ENCODE data around the gene ZNF329. TPM values are rescaled to one million over a fixed set of nuclear protein-coding genes. Genes with fewer than 3 reads are reported as not detected.

Gene ZNF329
- 13.4 and 17.0 TPM in 2 replicates for total RNA-seq

DNA sequence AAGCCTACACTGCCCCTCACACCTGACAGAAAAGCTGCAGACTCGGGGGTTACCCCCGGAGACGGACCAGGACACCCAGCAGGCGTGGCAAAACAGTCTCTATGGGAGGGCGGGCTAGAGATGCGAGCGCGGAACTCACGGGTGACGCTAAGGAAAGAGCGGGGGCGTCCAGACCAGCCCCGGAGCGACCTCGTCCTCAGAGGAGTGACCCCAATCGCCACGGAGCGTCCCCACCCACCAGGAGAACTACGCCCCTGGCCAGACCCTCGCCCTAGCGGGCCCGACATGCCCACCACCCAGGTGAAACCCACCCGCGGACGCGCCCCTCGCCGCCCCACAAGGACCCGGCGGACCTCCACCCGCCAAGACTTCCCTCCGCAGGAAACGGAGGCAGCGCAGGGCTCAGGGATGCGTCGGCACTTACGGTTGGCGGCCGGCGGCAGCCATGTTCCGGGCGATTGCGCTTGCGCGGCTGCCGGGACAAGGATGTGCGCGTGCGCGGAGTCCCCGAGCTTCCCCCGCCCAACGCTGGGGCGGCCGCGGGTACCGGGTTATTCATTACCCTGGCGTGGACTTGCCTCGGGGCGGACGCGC is at the start of gene ZNF329:
ZNF329 (minus strand) TSS at position 462 of the 594 bp plus-strand sequence. CDS start 21,286 bp downstream, outside the sequence.

DNA sequence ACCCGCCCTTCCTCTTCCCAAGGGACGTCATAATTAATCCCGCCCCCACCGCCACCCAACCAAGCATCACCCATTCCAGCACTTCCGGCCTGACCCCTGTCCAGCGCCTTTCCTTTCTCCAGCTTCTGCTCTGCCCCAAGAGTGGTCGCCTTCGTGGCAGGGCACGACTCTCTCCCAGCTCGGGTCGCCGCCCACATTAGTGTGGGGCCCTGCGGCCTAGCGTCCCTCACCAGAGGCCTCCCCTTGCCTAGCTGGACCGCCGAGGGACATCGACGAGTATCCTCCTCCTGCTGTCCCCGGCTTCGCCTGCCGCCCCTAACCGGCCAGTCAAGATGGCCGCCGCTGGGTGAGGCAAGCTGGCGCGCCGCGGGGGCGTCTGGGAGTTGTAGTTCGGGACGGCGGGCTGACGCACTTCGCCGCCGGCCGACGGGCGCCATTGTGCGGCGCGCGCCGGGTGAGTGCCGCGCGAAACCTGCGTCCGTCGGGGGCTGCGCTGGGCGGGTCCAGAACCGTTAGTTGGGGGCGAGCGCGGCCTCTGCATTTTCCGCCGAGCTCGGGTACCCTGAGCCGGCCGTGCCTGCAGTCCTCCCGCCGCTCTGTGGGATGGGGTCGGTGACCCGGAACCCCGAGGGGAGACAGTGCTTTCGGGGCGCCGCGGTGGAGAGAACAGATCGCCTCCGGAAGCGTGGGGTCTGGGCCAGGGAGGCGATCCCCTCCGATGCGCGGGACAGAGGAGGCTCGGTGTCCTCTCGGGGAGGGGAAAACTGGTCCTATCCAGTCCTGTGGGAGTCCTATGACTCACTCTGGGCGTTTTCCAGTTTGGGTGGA is 32.6 kb upstream of the ZNF329 start, which contains the start of gene ZNF274:
ZNF274 (plus strand) TSS at position 73 of the 828 bp plus-strand sequence. CDS start 905 bp downstream, outside the sequence.

DNA sequence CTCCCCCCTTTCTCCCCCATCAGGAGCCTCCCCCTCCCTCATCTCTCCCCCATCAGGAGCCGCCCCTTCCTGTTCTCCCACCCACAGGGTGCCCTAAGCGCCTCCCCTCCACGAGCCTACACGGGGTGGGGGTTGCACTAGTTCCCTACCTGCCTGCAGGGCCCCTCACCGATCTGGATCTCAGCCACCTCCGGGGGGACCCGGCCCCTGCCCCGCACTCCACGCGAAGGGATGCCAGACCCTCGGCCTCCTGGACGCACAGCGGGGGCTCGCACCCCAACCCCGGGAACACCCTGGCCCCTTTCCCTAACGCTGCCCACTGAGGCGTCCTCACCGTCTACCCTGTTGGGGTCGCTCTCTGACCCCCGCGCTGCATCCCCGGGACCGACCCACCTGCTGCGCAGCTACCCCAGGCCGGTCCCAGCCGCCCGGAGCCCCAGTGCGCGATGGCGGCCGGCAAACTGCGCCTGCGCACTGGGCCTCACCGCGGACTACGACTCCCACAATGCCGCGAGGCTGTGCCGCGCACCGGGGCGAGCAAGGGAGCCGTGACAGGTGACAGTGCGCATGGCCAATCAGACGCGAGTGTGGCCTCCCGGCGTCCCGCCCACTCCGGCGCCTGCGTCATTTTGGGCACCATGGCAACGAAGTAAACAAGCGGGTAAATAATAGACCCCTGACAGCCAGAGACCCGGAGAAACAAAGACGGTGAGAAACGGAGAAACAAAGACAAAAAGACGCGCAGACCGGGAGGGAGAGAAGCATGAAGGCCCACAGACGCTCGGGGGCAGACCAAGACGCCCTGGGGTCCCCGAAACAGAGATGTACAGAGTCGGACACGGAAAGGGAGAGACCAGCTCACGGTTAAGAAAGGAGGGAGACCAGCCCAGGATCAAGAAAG is 52.6 kb downstream of the ZNF329 start, which contains the start of gene ZSCAN18:
ZSCAN18 (minus strand) TSS at position 451 of the 901 bp plus-strand sequence. CDS start 7,964 bp downstream, outside the sequence.

Other genes with a start within 250 kb of the ZNF329 start
- gene ZNF417, start 234.2 kb downstream of the ZNF329 start, total RNA-seq: 23.2 and 23.4 TPM in 2 replicates
- gene ZNF418, start 215.4 kb downstream of the ZNF329 start, total RNA-seq: 5.9 and 6.4 TPM in 2 replicates
- 3.3 and 3.6 TPM in 2 replicates for gene ZNF256, start 203.1 kb downstream of the ZNF329 start, total RNA-seq
- gene C19orf18, start 176.3 kb downstream of the ZNF329 start, total RNA-seq: not detected in 2 replicates
- gene ZNF606, start 148.0 kb downstream of the ZNF329 start, total RNA-seq: 14.3 and 14.9 TPM in 2 replicates
- not detected in 2 replicates for gene ZSCAN1, start 116.8 kb downstream of the ZNF329 start, total RNA-seq
- 3.9 and 4.3 TPM in 2 replicates for gene ZNF135, start 91.5 kb downstream of the ZNF329 start, total RNA-seq
- 40.7 and 51.3 TPM in 2 replicates for gene ZSCAN18, start 52.6 kb downstream of the ZNF329 start, total RNA-seq
- gene ZNF274, start 32.3 kb upstream of the ZNF329 start, total RNA-seq: 11.0 and 23.3 TPM in 2 replicates
- gene ZNF544, start 78.1 kb upstream of the ZNF329 start, total RNA-seq: 40.0 and 45.7 TPM in 2 replicates
- gene ZNF8, start 128.2 kb upstream of the ZNF329 start, total RNA-seq: 4.2 and 6.8 TPM in 2 replicates
- gene ERVK3-1, start 154.6 kb upstream of the ZNF329 start, total RNA-seq: 26.5 and 35.3 TPM in 2 replicates
- gene ZSCAN22, start 176.2 kb upstream of the ZNF329 start, total RNA-seq: 2.7 and 3.5 TPM in 2 replicates
- 9.7 and 24.9 TPM in 2 replicates for gene A1BG, start 202.7 kb upstream of the ZNF329 start, total RNA-seq
- 0.89 and 0.92 TPM in 2 replicates for gene ZNF497, start 212.0 kb upstream of the ZNF329 start, total RNA-seq
- 1.5 and 1.9 TPM in 2 replicates for gene ZNF837, start 230.2 kb upstream of the ZNF329 start, total RNA-seq
- gene RPS5, start 236.5 kb upstream of the ZNF329 start, total RNA-seq: 858 and 2,100 TPM in 2 replicates
- not detected in 2 replicates for gene RNF225, start 244.9 kb upstream of the ZNF329 start, total RNA-seq